Stimulated activated CD8-positive, alpha-beta memory T cell treated with anti-CD3 and anti-CD28 coated beads, Interleukin-12 subunit alpha, Interleukin-12 subunit beta, amount 100 ng/mL, for 24 hours (primary cell): Measurements from ENCODE around the gene FKBP1A.

ENCODE experiments used
- DNase-seq: peaks from one replicate; pipeline ENCODE4 v3.0.0-alpha.2; 2020; ENCODE audit errors: extremely low read depth

FKBP1A gene

DNA sequence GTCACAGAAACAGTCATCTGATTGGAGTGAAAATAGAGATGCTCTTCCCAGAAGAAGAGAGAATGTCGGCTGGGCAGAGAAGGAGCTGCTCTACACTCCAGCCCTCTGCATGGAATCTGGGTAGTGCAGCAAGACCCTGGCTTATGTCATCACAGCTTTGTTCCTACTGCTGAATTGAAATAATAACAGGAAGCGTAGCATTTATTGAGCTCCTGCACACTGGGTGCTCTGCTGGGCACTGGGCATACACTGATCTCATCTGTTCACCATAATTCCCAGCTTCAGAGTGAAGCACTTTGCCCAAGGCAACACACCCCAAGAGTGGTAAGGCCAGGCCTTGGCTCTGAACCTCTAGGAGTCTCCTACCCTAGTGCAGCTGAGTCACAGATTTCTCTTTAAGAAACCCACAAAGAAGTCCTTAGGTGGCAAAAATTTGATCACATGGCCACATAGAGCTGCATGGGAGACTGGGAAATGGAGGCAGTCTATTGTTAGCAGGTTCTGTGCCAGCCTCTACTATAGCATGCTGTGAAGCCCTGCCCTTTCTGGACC is 60.0 kb downstream of the FKBP1A start:
- no peak for DNase-seq

DNA sequence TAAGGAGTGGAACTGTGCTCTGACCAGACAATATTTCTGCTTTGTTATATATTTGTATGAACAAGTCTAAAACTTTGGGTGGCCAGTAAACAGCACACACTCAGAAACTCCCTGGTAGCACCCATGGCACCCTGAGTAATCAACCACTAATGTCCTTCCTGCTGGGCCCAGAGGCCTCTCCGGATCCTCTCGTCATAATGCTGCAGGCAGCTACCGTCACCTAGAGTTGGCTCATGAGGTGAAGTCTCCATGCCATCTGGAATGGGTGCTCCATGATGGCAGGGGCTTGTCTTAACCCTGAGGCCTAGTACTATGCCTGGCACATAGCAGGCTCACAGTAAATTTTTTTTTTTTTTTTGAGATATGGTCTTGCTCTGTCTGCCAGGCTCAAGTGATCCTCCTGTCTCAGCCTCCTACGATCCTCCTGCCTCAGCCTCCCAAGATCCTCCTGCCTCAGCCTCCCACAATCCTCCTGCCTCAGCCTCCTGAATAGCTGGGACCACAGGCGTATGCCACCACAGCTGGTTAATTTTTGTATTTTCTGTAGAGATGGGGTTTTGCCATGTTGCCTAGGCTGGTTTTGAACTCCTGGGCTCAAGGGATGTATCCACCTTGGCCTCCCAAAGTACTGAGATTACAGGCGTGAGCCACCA is 60.9 kb downstream of the FKBP1A start:
- DNase-seq = no peak

GRCh38 chr20:1331101-1331500 is 61.8 kb downstream of the FKBP1A start:
- DNase-seq = no peak

DNA sequence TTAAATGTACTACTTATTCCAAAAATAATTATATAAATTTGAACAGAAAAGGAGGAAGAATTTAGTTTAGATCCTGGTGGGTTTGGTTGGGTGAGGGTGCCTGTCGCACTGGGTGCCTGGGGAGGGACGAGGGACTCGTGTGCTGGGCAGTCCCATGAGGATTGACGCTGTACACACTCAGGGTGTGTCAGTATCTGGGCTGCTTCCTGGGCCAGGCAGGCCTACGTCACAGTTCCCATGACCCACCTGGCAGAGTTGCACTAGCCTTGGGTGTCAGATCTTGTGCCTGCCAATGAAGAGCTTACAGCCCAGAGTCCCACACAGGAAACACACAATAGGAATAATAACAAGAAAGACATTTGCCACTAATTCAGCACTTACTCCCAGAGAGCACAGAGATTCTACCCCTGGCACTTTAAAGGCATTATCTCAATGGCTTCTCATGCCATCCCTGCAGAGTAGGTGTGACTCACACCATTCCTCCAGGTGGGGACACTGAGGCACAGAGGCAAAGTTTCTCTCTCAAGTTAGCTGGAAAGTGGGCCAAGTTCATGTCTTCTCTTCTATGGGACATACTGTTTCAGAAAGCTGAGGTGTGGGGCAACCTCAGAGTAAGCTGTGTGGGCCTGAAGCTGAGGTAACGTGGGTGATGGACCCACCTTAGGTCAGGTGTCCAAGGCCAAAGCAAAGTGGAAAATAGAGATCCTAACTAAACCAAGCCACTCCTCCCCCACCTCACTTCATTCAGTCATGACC is 62.6 kb downstream of the FKBP1A start:
- no peak for DNase-seq

GRCh38 chr20:1328680-1329330 is 64.0 kb downstream of the FKBP1A start, which contains the start of gene SDCBP2:
Gene SDCBP2, minus strand, starts transcription at chr20:1329139. Its CDS starts 8,723 bp downstream, at chr20:1320416.
- DNase-seq = no peak

DNA sequence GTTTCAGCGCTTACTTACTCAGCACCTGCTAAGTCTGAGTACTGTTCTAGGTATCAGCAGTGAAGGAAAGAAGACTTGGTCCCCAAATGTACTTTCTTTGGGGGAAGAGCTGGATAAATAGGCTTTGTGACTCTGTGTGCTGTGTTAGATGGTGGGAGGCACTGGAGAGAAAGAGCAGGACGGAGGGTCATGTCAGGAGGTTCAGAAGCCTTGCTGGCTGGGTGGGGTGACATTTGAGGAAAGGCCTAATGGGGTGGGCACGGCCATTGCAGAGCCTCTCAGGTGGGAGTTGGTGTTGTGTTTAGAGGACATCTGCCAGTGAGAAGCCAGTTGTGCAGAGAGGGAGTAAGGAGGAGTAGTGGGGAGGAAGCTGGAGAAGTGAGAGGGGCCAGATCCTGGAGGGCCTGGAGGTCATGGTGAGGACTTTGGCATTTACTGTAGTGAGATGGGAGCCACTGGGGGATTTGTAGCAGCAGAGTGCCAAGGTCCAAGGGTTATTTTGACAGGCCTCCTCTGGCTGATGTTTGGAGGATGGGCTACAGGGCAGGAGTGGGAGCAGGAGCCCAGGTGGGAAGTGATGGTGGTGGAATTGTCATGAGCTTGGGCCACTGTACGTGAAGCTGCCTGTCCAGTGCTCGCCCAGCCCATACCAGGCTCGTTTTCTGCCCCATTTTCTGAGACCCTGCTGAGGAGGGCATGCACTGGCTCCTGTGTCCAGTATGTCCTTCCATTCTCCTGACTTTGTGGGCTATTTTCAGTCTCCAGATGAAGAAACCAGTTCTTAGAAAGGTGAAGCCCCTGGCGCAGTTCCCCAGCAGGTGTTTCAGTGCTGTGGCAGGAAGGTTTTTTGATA is 64.8 kb downstream of the FKBP1A start:
- DNase-seq = no peak

GRCh38 chr20:1327241-1327653 is 65.6 kb downstream of the FKBP1A start:
- no peak for DNase-seq

GRCh38 chr20:1326031-1326930 is 66.6 kb downstream of the FKBP1A start:
- no peak for DNase-seq

DNA sequence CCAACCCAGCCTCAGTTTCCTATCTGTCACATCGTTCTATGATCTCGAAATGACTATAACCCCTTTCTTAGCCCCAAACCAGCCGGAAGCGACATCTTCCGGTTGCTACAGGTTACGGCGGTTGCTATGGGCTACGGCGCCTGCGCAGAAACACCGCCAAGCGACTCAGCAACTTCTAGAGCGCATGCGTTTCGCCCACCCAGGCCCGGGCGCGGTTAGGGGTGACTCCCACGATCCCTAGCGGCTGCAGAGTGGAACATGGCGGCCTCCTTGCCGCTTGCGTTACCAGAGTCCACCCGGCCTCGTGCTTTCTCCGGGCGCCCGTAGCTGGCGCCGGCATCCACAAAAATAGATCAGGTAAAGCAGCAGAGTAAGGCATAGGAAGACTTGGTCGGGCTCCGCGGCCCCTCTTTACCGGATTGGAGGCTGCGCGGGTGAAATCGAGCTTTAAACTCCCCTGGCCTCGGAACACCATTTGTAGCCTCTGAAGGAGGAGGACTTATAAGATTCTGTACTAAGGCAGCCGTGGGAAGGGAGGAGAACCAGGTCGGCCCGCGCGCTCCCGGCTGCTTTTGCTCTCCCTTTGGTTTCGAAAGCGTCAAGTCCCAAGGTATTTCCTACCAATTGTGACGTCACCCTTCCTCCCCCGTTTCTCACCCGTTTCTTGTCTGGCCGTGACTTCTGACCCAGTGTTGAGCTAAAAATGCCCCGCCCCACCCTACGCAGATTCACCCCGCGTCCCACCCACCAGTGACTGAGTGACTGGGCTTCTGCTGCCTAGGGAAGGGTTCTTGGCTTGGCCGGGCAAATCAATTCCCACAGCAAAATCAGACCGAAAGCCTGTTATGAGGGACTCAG is 67.5 kb downstream of the FKBP1A start:
- peak; percentile 95 for DNase-seq

DNA sequence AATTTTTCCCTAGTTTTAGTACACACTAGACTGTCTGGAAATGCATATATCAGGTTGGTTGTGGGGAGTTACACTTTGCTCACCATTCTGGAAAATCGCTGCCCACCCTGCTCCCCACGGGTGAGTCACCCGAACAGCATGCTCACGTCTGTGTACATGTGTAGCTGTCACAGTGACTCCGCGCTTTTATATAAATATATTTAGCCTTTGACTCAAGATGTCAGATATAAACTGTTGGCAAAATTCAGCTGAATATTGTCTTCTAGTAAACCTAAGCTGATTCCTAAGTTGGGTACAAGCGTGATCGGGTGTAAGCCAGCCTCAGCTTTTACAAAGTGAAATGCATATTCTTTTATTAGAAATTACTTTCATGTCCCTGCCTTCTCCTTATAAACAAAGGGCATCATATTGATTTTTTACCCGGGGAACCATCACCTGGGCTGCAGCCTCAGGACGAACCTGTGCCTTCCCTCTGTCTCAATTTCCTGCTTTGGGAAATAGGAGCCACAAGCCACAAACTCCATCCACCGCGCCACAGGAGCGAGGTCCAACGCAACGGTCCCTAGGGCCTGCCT is 68.2 kb downstream of the FKBP1A start:
- DNase-seq = no peak

GRCh38 chr20:1323830-1324597 is 68.8 kb downstream of the FKBP1A start:
- no peak for DNase-seq

- no peak for DNase-seq
Observed at GRCh38 chr20:1323256-1323655, 69.6 kb downstream of the FKBP1A start.

DNA sequence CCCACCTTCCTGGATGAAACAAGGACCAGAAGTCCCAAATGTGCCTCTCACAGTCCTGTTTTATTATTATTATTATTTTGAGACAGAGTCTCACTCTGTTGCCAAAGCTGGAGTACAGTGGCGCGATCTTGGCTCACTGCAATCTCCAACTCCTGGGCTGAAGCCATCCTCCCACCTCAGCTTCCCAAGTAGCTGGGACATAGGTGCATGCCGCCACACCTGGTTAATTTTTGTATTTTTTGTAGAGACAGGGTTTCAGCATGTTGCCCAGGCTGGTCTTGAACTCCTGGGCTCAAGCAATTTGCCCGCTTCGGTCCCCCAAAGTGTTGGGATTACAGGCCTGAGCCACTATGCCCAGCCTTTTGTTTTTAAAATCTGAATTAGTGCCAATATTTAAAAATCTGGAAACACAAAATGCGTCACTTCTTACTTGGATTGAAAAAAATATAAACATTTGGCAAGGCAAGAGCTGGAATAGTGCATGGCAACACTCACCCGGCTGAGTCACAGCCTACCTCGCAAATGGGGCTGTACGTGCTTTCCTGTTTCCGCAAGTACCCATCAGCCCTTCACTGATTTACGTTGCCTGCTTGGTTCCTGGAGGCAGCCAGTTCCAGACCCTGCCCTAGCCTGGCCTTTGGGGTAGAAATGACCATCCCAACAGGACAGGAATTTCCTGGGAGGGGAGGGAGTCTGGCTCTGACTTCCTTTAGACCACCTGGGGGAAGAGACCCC is 70.2 kb downstream of the FKBP1A start:
- no peak for DNase-seq

DNA sequence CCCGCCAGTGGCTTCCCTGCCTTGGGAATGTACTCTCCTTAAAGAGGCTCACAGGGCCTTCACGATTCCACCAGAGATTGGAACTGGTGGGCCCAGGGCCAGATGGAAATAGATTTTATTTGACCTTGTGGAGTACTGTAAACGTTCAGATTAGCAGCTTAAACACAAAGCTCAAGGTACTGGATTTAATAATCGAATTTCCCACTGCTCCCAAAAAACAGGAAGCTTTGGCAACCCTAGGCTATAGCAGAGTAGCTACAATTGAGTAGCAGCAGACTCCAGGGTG is 71.3 kb downstream of the FKBP1A start:
- DNase-seq = no peak

DNA sequence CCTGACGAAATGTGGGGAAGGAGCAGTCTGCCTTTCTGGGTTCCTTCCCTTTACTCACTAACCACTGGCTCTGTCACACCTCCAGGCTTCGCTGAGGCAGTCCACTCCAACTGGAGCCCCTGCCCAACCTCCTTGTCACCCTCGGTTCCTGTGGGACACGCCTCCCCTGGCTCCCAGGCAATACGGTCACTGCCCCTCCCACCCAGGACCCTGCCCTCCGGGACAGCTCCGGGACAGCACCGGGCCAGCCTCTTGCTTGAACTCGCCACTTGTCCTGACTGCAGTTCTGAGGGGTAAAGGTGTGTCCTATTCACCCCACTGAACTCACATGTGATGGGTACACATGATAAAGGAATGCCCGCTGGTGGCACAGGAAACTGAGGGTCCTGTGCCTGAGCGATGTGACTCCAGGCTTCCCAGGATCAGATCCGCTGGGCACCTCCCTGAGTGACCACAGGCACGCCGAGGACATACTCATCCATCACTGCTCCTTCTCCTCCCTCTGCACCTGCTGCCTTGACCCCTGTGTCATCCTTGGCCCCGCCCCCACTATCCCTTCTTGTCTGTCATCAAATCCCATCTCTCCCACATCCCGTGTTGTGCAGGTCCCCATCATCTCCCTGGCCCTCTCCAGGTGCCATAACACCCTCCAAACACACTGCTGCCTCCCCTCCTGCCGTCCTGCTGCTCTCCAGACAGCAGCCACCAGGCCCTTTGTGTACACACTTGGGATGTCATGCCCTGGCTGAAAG is 71.8 kb downstream of the FKBP1A start:
- no peak for DNase-seq

GRCh38 chr20:1320016-1320415 is 72.8 kb downstream of the FKBP1A start:
- DNase-seq = no peak

- no peak for DNase-seq
Observed at GRCh38 chr20:1319462-1319861, 73.4 kb downstream of the FKBP1A start.
